ENCODE measurements around the gene KPNA6.

- TF ChIP-seq CTCF (IDR thresholded peaks at IDR 0.05; ENCODE audit: insufficient read depth, low read length) (no peak), POLR2AphosphoS5 (IDR thresholded peaks at IDR 0.05; ENCODE audit: low read depth) (no peak)
Measured at GRCh38 chr1:32128479-32128878, 20.6 kb downstream of the KPNA6 start.
